ENCODE results near the gene PANX1. TPM values are rescaled to one million over a fixed set of nuclear protein-coding genes. Genes with fewer than 3 reads are reported as not detected.
A peak's percentile ranks its signal among the peaks of the same experiment; 100 is the strongest.

The PANX1 gene
- total and polyA plus RNA-seq, 2 experiments from 2014 or later = 9.5 to 40.8 TPM

GRCh38 chr11:94131047-94131717 lies 2.5 kb downstream of the PANX1 start (continued):
- TF ChIP-seq JUNB (IDR thresholded peaks at IDR 0.05; ENCODE audit: unreplicated experiment) (no peak), REST (IDR thresholded peaks at IDR 0.05; ENCODE audit: unreplicated experiment) (no peak), CREB1 (CRISPR knock-in tag; IDR thresholded peaks at IDR 0.05; ENCODE audit: low read depth) (no peak)

GRCh38 chr11:94131718-94132115 lies 3.1 kb downstream of the PANX1 start:
- DNase-seq (ENCODE audit: low spot score) = no peak
- peaks cover 9% of the 10 kb centered on the region for H3K27me3 Mint-ChIP-seq (ENCODE audit: insufficient read depth, low read depth, poor library complexity)
- Histone ChIP-seq H3K4me1 (ENCODE audit: insufficient read depth) (peaks cover 70% of the 10 kb centered on the region), H3K36me3 (ENCODE audit: insufficient read depth) (0 out of 2 replicates have a peak, but pooled peaks cover 7% of the 10 kb centered on the region), H3K4me2 (peak overlapping the region; percentile 100), H3K79me2 (replicated peaks; ENCODE audit: insufficient read depth) (peaks cover 93% of the 10 kb centered on the region), H2AFZ (no peak overlapping the region), H3K4me3 (peak overlapping the region; percentile 91; the same call in 1 of the 2 replicates), H3K9me2 (ENCODE audit: insufficient read depth) (no peaks in the 10 kb centered on the region), H3K27ac (ENCODE audit: low read depth) (no peak overlapping the region), H3K27me3 (ENCODE audit: insufficient read depth) (no peaks in the 10 kb centered on the region), H4K20me1 (replicated peaks; ENCODE audit: insufficient read depth) (peaks cover 54% of the 10 kb centered on the region), H3F3A (replicated peaks; ENCODE audit: low read depth) (0 out of 2 replicates have a peak, but pooled peaks cover 4% of the 10 kb centered on the region)
- H3K4me1 Mint-ChIP-seq = peaks cover 49% of the 10 kb centered on the region
- no peak overlapping the region for H3K4me3 Mint-ChIP-seq
- ATAC-seq = no peak
- H3K27ac Mint-ChIP-seq = no peak overlapping the region
- peaks cover 13% of the 10 kb centered on the region for H3K36me3 Mint-ChIP-seq (ENCODE audit: low read depth)
- peaks cover under 1% of the 10 kb centered on the region; the same call in 1 of the 3 replicates for H3K9me3 Mint-ChIP-seq
- TF ChIP-seq NANOG (IDR thresholded peaks at IDR 0.05; ENCODE audit: borderline replicate concordance) = no peak
- no peak for TF ChIP-seq CREB1 (CRISPR knock-in tag; IDR thresholded peaks at IDR 0.05; ENCODE audit: low read depth)
- no peak for TF ChIP-seq STAT1 (IDR thresholded peaks at IDR 0.05; ENCODE audit: unreplicated experiment)
- TF ChIP-seq ETS1 (IDR thresholded peaks at IDR 0.05) = no peak
- TF ChIP-seq EZH2 (IDR thresholded peaks at IDR 0.05; ENCODE audit: low read depth, unreplicated experiment) = no peak
- TF ChIP-seq ZNF462 (CRISPR knock-in tag; IDR thresholded peaks at IDR 0.05) = no peak
- no peak for TF ChIP-seq EZH2phosphoT487 (IDR thresholded peaks at IDR 0.05; ENCODE audit: unreplicated experiment)
- TF ChIP-seq ZNF114 (CRISPR knock-in tag; IDR thresholded peaks at IDR 0.05) = no peak
- no peak for TF ChIP-seq CTCF (conservative IDR thresholded peaks at IDR 0.05; ENCODE audit: low read depth in 2 of 2)
- TF ChIP-seq JUNB (IDR thresholded peaks at IDR 0.05; ENCODE audit: unreplicated experiment) = no peak
- no peak for TF ChIP-seq ZNF331 (CRISPR knock-in tag; IDR thresholded peaks at IDR 0.05; ENCODE audit: low read depth)

Data from GM23338 (cell line).